Vagina (tissue), 2 donors: ENCODE results near the gene SMARCA2. TPM values are rescaled to one million over a fixed set of nuclear protein-coding genes. Genes with fewer than 3 reads are reported as not detected.

Source experiments
- DNase-seq, 2 donors: peaks; one replicate each; pipeline ENCODE4 v3.0.0-alpha.2; 2017; ENCODE audit errors: extremely low spot score in 2 of 2
- H3K27ac ChIP-seq: fragments of 200-600 bp; sonication (generic); one replicate; pipeline ENCODE4 v1.5.1; 2019
- H3K27me3 ChIP-seq: fragments of 200-600 bp; sonication (generic); one replicate; pipeline ENCODE4 v1.5.1; 2019
- H3K36me3 ChIP-seq, 2 donors: fragments of 200-600 bp; sonication (generic); one replicate each; pipeline ENCODE4 v1.5.1; 2017 to 2019
- H3K4me1 ChIP-seq: fragments of 200-600 bp; sonication (generic); one replicate; pipeline ENCODE4 v1.5.1; 2019
- H3K4me3 ChIP-seq, 2 donors: fragments of 200-600 bp; sonication (generic); 1 replicate in 1 of 2; 2 replicates in 1 of 2; pipeline ENCODE4 v1.5.1; 2016 to 2019
- H3K9me3 ChIP-seq: fragments of 200-600 bp; sonication (generic); one replicate; pipeline ENCODE4 v1.5.1; 2019
- CTCF ChIP-seq, 3 experiments: fragments of 450-650 bp in 2 of 3; fragments of 200-600 bp in 1 of 3; sonication (generic) in 1 of 3; IDR thresholded peaks; one replicate each; pipeline ENCODE4 v1.5.1; 2017 to 2019; ENCODE audit warnings: antibody characterized with exemption in 3 of 3, mild to moderate bottlenecking in 2 of 3, moderate library complexity in 2 of 3
- POLR2A ChIP-seq, 2 donors: fragments of 450-650 bp; IDR thresholded peaks; one replicate each; pipeline ENCODE4 v1.6.1; 2017; ENCODE audit warnings: antibody characterized with exemption in 2 of 2, mild to moderate bottlenecking in 2 of 2, moderate library complexity in 2 of 2
- POLR2AphosphoS5 ChIP-seq, 2 donors: sonication (generic); formaldehyde crosslinking; IDR thresholded peaks; one replicate each; pipeline ENCODE4 v1.9.0; 2017; ENCODE audit warnings: antibody characterized with exemption in 2 of 2, mild to moderate bottlenecking in 2 of 2, low read depth in 1 of 2; ENCODE audit not compliant: insufficient read depth in 1 of 2
- intact Hi-C: fragments of 100-400 bp; cut with DNase I; formaldehyde crosslinking; loops from one replicate; pipeline ENCODE4 v1.15.1; 2023
- total RNA-seq: library from RNA; depleted of rRNA; stranded (reverse); fragments of >200 nt; gene quantifications from one replicate; pipeline ENCODE4 v1.2.3, GENCODE V29; 2016

SMARCA2 gene
- total RNA-seq, 1 donor from 2014 or later, result 98.0 TPM

GRCh38 chr9:2157277-2158110 lies 142.3 kb downstream of the SMARCA2 start:
- peak overlapping the region; percentile 77 for H3K27ac ChIP-seq
- TF ChIP-seq POLR2AphosphoS5 (IDR thresholded peaks at IDR 0.05; ENCODE audit: insufficient read depth in 1 of 2, low read depth in 1 of 2), result peak in 1 of 2 donors; percentile 35
- TF ChIP-seq CTCF (IDR thresholded peaks at IDR 0.05), result no peak
- TF ChIP-seq POLR2A (IDR thresholded peaks at IDR 0.05), result no peak
- H3K36me3 ChIP-seq, result no peaks in the 10 kb centered on the region
- no peaks in the 10 kb centered on the region for H3K27me3 ChIP-seq
- no peaks in the 10 kb centered on the region for H3K9me3 ChIP-seq
- DNase-seq, result no peak
- peak overlapping the region; percentile 49 to 50 for H3K4me3 ChIP-seq
- intact Hi-C loops, result no loop called here
- peaks cover 54% of the 10 kb centered on the region for H3K4me1 ChIP-seq

GRCh38 chr9:2158111-2158610 lies 143.0 kb downstream of the SMARCA2 start:
- peaks cover 52% of the 10 kb centered on the region for H3K4me1 ChIP-seq

GRCh38 chr9:2158766-2159430 lies 143.8 kb downstream of the SMARCA2 start:
- intact Hi-C loops, result no loop called here
- Histone ChIP-seq H3K27ac (peak overlapping the region; percentile 77), H3K4me3 (peak overlapping the region; percentile 49 to 50), H3K4me1 (peaks cover 56% of the 10 kb centered on the region), H3K36me3 (no peaks in the 10 kb centered on the region), H3K9me3 (no peaks in the 10 kb centered on the region), H3K27me3 (no peaks in the 10 kb centered on the region)
- TF ChIP-seq POLR2AphosphoS5 (IDR thresholded peaks at IDR 0.05; ENCODE audit: insufficient read depth in 1 of 2, low read depth in 1 of 2), result no peak
- TF ChIP-seq POLR2A (IDR thresholded peaks at IDR 0.05), result no peak
- TF ChIP-seq CTCF (IDR thresholded peaks at IDR 0.05), result no peak
- no peak for DNase-seq

More at GRCh38 chr9:2158111-2158610, 143.0 kb downstream of the SMARCA2 start:
- DNase-seq, result no peak
- Histone ChIP-seq H3K27ac (peak overlapping the region; percentile 77), H3K9me3 (no peaks in the 10 kb centered on the region), H3K27me3 (no peaks in the 10 kb centered on the region), H3K4me3 (peak overlapping the region; percentile 49 to 50), H3K36me3 (no peaks in the 10 kb centered on the region)
- intact Hi-C loops, result no loop called here
- TF ChIP-seq POLR2AphosphoS5 (IDR thresholded peaks at IDR 0.05; ENCODE audit: insufficient read depth in 1 of 2, low read depth in 1 of 2) (peak in 1 of 2 donors; percentile 25), POLR2A (IDR thresholded peaks at IDR 0.05) (no peak)

- intact Hi-C loops, result no loop called here
- Histone ChIP-seq H3K27ac (peak overlapping the region; percentile 77), H3K9me3 (no peaks in the 10 kb centered on the region), H3K36me3 (no peaks in the 10 kb centered on the region), H3K27me3 (no peaks in the 10 kb centered on the region), H3K4me3 (peak overlapping the region; percentile 30 to 49), H3K4me1 (peaks cover 50% of the 10 kb centered on the region)
- peak in 1 of 2 donors; percentile 24 for TF ChIP-seq POLR2AphosphoS5 (IDR thresholded peaks at IDR 0.05; ENCODE audit: insufficient read depth in 1 of 2, low read depth in 1 of 2)
- TF ChIP-seq POLR2A (IDR thresholded peaks at IDR 0.05), result no peak
- TF ChIP-seq CTCF (IDR thresholded peaks at IDR 0.05), result no peak
- DNase-seq, result no peak
Measured at GRCh38 chr9:2159521-2160454, 144.6 kb downstream of the SMARCA2 start.

GRCh38 chr9:2161661-2162060 lies 146.5 kb downstream of the SMARCA2 start:
- intact Hi-C loops, result no loop called here
- peaks cover 40% of the 10 kb centered on the region for H3K4me1 ChIP-seq
- TF ChIP-seq POLR2A (IDR thresholded peaks at IDR 0.05) (no peak), CTCF (IDR thresholded peaks at IDR 0.05) (no peak), POLR2AphosphoS5 (IDR thresholded peaks at IDR 0.05; ENCODE audit: insufficient read depth in 1 of 2, low read depth in 1 of 2) (no peak)

More at GRCh38 chr9:2161661-2162060, 146.5 kb downstream of the SMARCA2 start:
- Histone ChIP-seq H3K9me3 (no peaks in the 10 kb centered on the region), H3K4me3 (no peak overlapping the region), H3K27me3 (no peaks in the 10 kb centered on the region), H3K36me3 (no peaks in the 10 kb centered on the region), H3K27ac (no peak overlapping the region)
- DNase-seq, result no peak
